ENCODE measurements around the gene CLEC16A. TPM values are rescaled to one million over a fixed set of nuclear protein-coding genes. Genes with fewer than 3 reads are reported as not detected.

Gene CLEC16A
- total and polyA plus RNA-seq, 2 experiments from 2014 or later = 9.9 to 24.1 TPM

DNA sequence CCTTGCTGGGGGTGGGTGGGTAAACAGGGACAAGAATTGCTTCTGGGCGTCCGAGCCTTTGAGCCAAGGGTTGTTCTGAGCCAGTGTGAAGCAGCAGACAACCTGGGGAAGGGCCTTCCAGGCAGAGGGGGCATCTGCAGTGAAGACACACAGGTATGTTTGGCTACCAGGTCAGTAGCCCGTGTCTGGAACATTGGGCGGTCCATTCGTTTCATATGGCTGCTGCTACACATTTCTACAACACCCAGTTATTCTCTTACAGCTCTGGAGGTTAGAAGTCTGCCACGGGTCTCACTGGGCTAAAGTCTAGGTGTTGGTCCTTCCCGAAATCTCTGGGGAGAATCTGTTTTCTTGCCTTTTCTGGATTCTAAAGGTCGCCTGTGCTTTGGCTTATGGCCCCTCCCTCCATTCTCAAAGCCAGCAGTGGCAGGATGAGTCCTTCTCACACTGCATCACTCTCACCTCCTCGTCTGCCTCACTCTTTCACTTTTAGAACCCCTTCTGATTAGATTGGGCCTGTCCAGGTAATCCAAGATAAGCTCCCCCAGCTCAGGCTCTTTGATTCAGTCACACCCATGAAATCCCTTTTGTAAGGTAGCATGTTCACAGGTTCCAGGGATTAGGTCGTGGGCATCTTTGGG is 136.1 kb downstream of the CLEC16A start:
- DNase-seq (ENCODE audit: low spot score) = no peak
- Mint-ChIP-seq H3K27ac (no peak overlapping the region; the same call in 1 of the 2 replicates), H3K4me1 (peaks cover 10% of the 10 kb centered on the region), H3K9me3 (no peaks in the 10 kb centered on the region), H3K4me3 (no peak overlapping the region), H3K36me3 (ENCODE audit: low read depth) (peaks cover 3% of the 10 kb centered on the region; the same call in 1 of the 3 replicates), H3K27me3 (ENCODE audit: insufficient read depth, low read depth, poor library complexity) (peaks cover 3% of the 10 kb centered on the region)
- Histone ChIP-seq H3K4me3 (no peak overlapping the region), H3K27ac (ENCODE audit: low read depth) (no peak overlapping the region), H4K20me1 (replicated peaks; ENCODE audit: insufficient read depth) (no peaks in the 10 kb centered on the region), H3K4me2 (no peak overlapping the region), H3K79me2 (replicated peaks; ENCODE audit: insufficient read depth) (no peaks in the 10 kb centered on the region), H3K4me1 (ENCODE audit: insufficient read depth) (peaks cover 3% of the 10 kb centered on the region; the same call in 1 of the 2 replicates), H3K36me3 (ENCODE audit: insufficient read depth) (no peaks in the 10 kb centered on the region), H3K27me3 (ENCODE audit: insufficient read depth) (no peaks in the 10 kb centered on the region), H3F3A (replicated peaks; ENCODE audit: low read depth) (no peaks in the 10 kb centered on the region), H2AFZ (no peak overlapping the region), H3K9me2 (ENCODE audit: insufficient read depth) (no peaks in the 10 kb centered on the region)
- no peak for ATAC-seq
- TF ChIP-seq, protein P1, sequence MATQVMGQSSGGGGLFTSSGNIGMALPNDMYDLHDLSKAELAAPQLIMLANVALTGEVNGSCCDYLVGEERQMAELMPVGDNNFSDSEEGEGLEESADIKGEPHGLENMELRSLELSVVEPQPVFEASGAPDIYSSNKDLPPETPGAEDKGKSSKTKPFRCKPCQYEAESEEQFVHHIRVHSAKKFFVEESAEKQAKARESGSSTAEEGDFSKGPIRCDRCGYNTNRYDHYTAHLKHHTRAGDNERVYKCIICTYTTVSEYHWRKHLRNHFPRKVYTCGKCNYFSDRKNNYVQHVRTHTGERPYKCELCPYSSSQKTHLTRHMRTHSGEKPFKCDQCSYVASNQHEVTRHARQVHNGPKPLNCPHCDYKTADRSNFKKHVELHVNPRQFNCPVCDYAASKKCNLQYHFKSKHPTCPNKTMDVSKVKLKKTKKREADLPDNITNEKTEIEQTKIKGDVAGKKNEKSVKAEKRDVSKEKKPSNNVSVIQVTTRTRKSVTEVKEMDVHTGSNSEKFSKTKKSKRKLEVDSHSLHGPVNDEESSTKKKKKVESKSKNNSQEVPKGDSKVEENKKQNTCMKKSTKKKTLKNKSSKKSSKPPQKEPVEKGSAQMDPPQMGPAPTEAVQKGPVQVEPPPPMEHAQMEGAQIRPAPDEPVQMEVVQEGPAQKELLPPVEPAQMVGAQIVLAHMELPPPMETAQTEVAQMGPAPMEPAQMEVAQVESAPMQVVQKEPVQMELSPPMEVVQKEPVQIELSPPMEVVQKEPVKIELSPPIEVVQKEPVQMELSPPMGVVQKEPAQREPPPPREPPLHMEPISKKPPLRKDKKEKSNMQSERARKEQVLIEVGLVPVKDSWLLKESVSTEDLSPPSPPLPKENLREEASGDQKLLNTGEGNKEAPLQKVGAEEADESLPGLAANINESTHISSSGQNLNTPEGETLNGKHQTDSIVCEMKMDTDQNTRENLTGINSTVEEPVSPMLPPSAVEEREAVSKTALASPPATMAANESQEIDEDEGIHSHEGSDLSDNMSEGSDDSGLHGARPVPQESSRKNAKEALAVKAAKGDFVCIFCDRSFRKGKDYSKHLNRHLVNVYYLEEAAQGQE (IDR thresholded peaks at IDR 0.05; ENCODE audit: unreplicated experiment) = no peak
- no peak for TF ChIP-seq EZH2 (IDR thresholded peaks at IDR 0.05; ENCODE audit: low read depth, unreplicated experiment)
- TF ChIP-seq NANOG (IDR thresholded peaks at IDR 0.05; ENCODE audit: borderline replicate concordance) = no peak
- TF ChIP-seq, protein P2, sequence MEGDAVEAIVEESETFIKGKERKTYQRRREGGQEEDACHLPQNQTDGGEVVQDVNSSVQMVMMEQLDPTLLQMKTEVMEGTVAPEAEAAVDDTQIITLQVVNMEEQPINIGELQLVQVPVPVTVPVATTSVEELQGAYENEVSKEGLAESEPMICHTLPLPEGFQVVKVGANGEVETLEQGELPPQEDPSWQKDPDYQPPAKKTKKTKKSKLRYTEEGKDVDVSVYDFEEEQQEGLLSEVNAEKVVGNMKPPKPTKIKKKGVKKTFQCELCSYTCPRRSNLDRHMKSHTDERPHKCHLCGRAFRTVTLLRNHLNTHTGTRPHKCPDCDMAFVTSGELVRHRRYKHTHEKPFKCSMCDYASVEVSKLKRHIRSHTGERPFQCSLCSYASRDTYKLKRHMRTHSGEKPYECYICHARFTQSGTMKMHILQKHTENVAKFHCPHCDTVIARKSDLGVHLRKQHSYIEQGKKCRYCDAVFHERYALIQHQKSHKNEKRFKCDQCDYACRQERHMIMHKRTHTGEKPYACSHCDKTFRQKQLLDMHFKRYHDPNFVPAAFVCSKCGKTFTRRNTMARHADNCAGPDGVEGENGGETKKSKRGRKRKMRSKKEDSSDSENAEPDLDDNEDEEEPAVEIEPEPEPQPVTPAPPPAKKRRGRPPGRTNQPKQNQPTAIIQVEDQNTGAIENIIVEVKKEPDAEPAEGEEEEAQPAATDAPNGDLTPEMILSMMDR (conservative IDR thresholded peaks at IDR 0.05; ENCODE audit: low read depth in 2 of 2) = no peak
- TF ChIP-seq, protein P3, sequence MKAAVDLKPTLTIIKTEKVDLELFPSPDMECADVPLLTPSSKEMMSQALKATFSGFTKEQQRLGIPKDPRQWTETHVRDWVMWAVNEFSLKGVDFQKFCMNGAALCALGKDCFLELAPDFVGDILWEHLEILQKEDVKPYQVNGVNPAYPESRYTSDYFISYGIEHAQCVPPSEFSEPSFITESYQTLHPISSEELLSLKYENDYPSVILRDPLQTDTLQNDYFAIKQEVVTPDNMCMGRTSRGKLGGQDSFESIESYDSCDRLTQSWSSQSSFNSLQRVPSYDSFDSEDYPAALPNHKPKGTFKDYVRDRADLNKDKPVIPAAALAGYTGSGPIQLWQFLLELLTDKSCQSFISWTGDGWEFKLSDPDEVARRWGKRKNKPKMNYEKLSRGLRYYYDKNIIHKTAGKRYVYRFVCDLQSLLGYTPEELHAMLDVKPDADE (IDR thresholded peaks at IDR 0.05) = no peak
- no peak for TF ChIP-seq ZNF114 (CRISPR knock-in tag; IDR thresholded peaks at IDR 0.05)
- no peak for TF ChIP-seq CREB1 (CRISPR knock-in tag; IDR thresholded peaks at IDR 0.05; ENCODE audit: low read depth)
- TF ChIP-seq, protein P4, sequence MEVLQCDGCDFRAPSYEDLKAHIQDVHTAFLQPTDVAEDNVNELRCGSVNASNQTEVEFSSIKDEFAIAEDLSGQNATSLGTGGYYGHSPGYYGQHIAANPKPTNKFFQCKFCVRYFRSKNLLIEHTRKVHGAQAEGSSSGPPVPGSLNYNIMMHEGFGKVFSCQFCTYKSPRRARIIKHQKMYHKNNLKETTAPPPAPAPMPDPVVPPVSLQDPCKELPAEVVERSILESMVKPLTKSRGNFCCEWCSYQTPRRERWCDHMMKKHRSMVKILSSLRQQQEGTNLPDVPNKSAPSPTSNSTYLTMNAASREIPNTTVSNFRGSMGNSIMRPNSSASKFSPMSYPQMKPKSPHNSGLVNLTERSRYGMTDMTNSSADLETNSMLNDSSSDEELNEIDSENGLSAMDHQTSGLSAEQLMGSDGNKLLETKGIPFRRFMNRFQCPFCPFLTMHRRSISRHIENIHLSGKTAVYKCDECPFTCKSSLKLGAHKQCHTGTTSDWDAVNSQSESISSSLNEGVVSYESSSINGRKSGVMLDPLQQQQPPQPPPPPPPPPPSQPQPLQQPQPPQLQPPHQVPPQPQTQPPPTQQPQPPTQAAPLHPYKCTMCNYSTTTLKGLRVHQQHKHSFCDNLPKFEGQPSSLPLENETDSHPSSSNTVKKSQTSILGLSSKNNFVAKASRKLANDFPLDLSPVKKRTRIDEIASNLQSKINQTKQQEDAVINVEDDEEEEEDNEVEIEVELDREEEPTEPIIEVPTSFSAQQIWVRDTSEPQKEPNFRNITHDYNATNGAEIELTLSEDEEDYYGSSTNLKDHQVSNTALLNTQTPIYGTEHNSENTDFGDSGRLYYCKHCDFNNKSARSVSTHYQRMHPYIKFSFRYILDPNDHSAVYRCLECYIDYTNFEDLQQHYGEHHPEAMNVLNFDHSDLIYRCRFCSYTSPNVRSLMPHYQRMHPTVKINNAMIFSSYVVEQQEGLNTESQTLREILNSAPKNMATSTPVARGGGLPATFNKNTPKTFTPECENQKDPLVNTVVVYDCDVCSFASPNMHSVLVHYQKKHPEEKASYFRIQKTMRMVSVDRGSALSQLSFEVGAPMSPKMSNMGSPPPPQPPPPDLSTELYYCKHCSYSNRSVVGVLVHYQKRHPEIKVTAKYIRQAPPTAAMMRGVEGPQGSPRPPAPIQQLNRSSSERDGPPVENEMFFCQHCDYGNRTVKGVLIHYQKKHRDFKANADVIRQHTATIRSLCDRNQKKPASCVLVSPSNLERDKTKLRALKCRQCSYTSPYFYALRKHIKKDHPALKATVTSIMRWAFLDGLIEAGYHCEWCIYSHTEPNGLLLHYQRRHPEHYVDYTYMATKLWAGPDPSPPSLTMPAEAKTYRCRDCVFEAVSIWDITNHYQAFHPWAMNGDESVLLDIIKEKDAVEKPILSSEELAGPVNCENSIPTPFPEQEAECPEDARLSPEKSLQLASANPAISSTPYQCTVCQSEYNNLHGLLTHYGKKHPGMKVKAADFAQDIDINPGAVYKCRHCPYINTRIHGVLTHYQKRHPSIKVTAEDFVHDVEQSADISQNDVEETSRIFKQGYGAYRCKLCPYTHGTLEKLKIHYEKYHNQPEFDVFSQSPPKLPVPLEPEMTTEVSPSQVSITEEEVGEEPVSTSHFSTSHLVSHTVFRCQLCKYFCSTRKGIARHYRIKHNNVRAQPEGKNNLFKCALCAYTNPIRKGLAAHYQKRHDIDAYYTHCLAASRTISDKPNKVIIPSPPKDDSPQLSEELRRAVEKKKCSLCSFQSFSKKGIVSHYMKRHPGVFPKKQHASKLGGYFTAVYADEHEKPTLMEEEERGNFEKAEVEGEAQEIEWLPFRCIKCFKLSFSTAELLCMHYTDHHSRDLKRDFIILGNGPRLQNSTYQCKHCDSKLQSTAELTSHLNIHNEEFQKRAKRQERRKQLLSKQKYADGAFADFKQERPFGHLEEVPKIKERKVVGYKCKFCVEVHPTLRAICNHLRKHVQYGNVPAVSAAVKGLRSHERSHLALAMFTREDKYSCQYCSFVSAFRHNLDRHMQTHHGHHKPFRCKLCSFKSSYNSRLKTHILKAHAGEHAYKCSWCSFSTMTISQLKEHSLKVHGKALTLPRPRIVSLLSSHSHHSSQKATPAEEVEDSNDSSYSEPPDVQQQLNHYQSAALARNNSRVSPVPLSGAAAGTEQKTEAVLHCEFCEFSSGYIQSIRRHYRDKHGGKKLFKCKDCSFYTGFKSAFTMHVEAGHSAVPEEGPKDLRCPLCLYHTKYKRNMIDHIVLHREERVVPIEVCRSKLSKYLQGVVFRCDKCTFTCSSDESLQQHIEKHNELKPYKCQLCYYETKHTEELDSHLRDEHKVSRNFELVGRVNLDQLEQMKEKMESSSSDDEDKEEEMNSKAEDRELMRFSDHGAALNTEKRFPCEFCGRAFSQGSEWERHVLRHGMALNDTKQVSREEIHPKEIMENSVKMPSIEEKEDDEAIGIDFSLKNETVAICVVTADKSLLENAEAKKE (CRISPR knock-in tag; IDR thresholded peaks at IDR 0.05) = no peak
- TF ChIP-seq JUNB (IDR thresholded peaks at IDR 0.05; ENCODE audit: unreplicated experiment) = no peak
- TF ChIP-seq STAT1 (IDR thresholded peaks at IDR 0.05; ENCODE audit: unreplicated experiment) = no peak
- no peak for TF ChIP-seq ZNF331 (CRISPR knock-in tag; IDR thresholded peaks at IDR 0.05; ENCODE audit: low read depth)
- no peak for TF ChIP-seq POLR2AphosphoS5 (IDR thresholded peaks at IDR 0.05; ENCODE audit: low read depth)
- TF ChIP-seq EZH2phosphoT487 (IDR thresholded peaks at IDR 0.05; ENCODE audit: unreplicated experiment) = no peak

All from GM23338 (cell line).